Thoracic aorta (tissue), 2 donors: ENCODE results near the gene UBE3B. TPM values are rescaled to one million over a fixed set of nuclear protein-coding genes. Genes with fewer than 3 reads are reported as not detected.

Experiments used
- ATAC-seq: fragments of 150-250 bp; one replicate; pipeline ENCODE4 v1.8.0; 2017; ENCODE audit warnings: low read depth; ENCODE audit not compliant: insufficient number of reproducible peaks, low FRiP score
- DNase-seq: peaks from one replicate; pipeline ENCODE4 v3.0.0-alpha.2; 2020; ENCODE audit warnings: low spot score
- H3K27ac ChIP-seq, 2 donors: fragments of 200-600 bp; sonication (generic); 1 replicate in 1 of 2; 2 replicates in 1 of 2; pipeline ENCODE4 v1.5.1; 2016; ENCODE audit warnings: mild to moderate bottlenecking in 2 of 2, moderate library complexity in 2 of 2
- H3K27me3 ChIP-seq: fragments of 200-600 bp; sonication (generic); replicated peaks from 2 replicates; pipeline ENCODE4 v1.6.0; 2016; ENCODE audit warnings: mild to moderate bottlenecking; ENCODE audit not compliant: insufficient read depth
- H3K36me3 ChIP-seq: fragments of 200-600 bp; sonication (generic); one replicate; pipeline ENCODE4 v1.5.1; 2016
- H3K4me1 ChIP-seq, 2 donors: fragments of 200-600 bp; sonication (generic); 1 replicate in 1 of 2; 2 replicates in 1 of 2; pipeline versions ENCODE4 v1.5.1 to v1.6.0; 2016; ENCODE audit warnings: low read depth in 2 of 2, mild to moderate bottlenecking in 1 of 2; ENCODE audit not compliant: control insufficient read depth in 1 of 2
- H3K4me3 ChIP-seq: fragments of 200-600 bp; sonication (generic); 2 replicates; pipeline ENCODE4 v1.5.1; 2016; ENCODE audit warnings: mild to moderate bottlenecking
- H3K9me3 ChIP-seq: fragments of 200-600 bp; sonication (generic); 2 replicates; pipeline ENCODE4 v1.5.1; 2016
- CTCF ChIP-seq: fragments of 200-600 bp; sonication (generic); IDR thresholded peaks from one replicate; pipeline ENCODE4 v1.5.1; 2019; ENCODE audit warnings: antibody characterized with exemption
- total RNA-seq, 2 donors: library from RNA; depleted of rRNA; stranded (reverse); fragments of >200 nt; gene quantifications; one replicate each; pipeline versions ENCODE4 v1.1.0 to v1.2.3, GENCODE V29; 2016

UBE3B gene
- total RNA-seq, 2 donors from 2014 or later = 41.4 to 75.3 TPM

GRCh38 chr12:109542876-109543275 lies 65.4 kb downstream of the UBE3B start:
- TF ChIP-seq CTCF = no peak
- DNase-seq = no peak
- no peak overlapping the region for H3K4me3 ChIP-seq
- H3K27ac ChIP-seq = no peak overlapping the region
- H3K4me1 ChIP-seq = peaks cover 0 to 3% of the 10 kb centered on the region in 2 donors
- no peak for ATAC-seq
- no peaks in the 10 kb centered on the region for H3K36me3 ChIP-seq
- H3K9me3 ChIP-seq = no peaks in the 10 kb centered on the region
- H3K27me3 ChIP-seq = no peaks in the 10 kb centered on the region

GRCh38 chr12:109544955-109545531 lies 67.6 kb downstream of the UBE3B start:
- H3K9me3 ChIP-seq = no peaks in the 10 kb centered on the region
- TF ChIP-seq CTCF = no peak
- H3K27me3 ChIP-seq = no peaks in the 10 kb centered on the region
- no peak for ATAC-seq
- H3K4me3 ChIP-seq = no peak overlapping the region
- peaks cover 0 to 3% of the 10 kb centered on the region in 2 donors for H3K4me1 ChIP-seq
- no peak overlapping the region for H3K27ac ChIP-seq
- no peak for DNase-seq
- H3K36me3 ChIP-seq = no peaks in the 10 kb centered on the region

GRCh38 chr12:109545826-109546225 lies 68.4 kb downstream of the UBE3B start:
- H3K36me3 ChIP-seq = no peaks in the 10 kb centered on the region
- DNase-seq (no peak), ATAC-seq (no peak)
- H3K27ac ChIP-seq = no peak overlapping the region
- H3K9me3 ChIP-seq = no peaks in the 10 kb centered on the region
- H3K4me1 ChIP-seq = peaks cover 0 to 3% of the 10 kb centered on the region in 2 donors
- no peak for TF ChIP-seq CTCF
- H3K27me3 ChIP-seq = no peaks in the 10 kb centered on the region
- H3K4me3 ChIP-seq = no peak overlapping the region

- Histone ChIP-seq H3K9me3 (no peaks in the 10 kb centered on the region), H3K4me3 (no peak overlapping the region), H3K4me1 (peaks cover 0 to 3% of the 10 kb centered on the region in 2 donors), H3K27me3 (no peaks in the 10 kb centered on the region), H3K36me3 (no peaks in the 10 kb centered on the region), H3K27ac (no peak overlapping the region)
- TF ChIP-seq CTCF = no peak
- DNase-seq (no peak), ATAC-seq (no peak)
Measured at GRCh38 chr12:109547286-109547685, 69.9 kb downstream of the UBE3B start.

- H3K27me3 ChIP-seq = no peaks in the 10 kb centered on the region
- ATAC-seq (no peak), DNase-seq (no peak)
Measured at GRCh38 chr12:109548258-109548657, 70.8 kb downstream of the UBE3B start.

More at GRCh38 chr12:109548258-109548657, 70.8 kb downstream of the UBE3B start:
- Histone ChIP-seq H3K4me3 (no peak overlapping the region), H3K27ac (no peak overlapping the region), H3K36me3 (no peaks in the 10 kb centered on the region), H3K4me1 (peaks cover 0 to 3% of the 10 kb centered on the region in 2 donors), H3K9me3 (no peaks in the 10 kb centered on the region)
- TF ChIP-seq CTCF = no peak
